NCI-H748 treated with DMSO at 0.1 percent for 48 hours (cell line): ENCODE measurements around the gene IPPK.
A peak's percentile ranks its signal among the peaks of the same experiment; 100 is the strongest.

Experiments
- DNase-seq: peaks from one replicate; lab custom pipeline; 2025; lab: John Stamatoyannopoulos, UW

Gene IPPK, protein sequence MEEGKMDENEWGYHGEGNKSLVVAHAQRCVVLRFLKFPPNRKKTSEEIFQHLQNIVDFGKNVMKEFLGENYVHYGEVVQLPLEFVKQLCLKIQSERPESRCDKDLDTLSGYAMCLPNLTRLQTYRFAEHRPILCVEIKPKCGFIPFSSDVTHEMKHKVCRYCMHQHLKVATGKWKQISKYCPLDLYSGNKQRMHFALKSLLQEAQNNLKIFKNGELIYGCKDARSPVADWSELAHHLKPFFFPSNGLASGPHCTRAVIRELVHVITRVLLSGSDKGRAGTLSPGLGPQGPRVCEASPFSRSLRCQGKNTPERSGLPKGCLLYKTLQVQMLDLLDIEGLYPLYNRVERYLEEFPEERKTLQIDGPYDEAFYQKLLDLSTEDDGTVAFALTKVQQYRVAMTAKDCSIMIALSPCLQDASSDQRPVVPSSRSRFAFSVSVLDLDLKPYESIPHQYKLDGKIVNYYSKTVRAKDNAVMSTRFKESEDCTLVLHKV

GRCh38 chr9:92669890-92670708 lies at the start of gene IPPK:
Gene IPPK, minus strand, starts transcription at chr9:92670131. Its CDS starts 143 bp downstream, at chr9:92669988.
- DNase-seq: peak; percentile 96

DNA sequence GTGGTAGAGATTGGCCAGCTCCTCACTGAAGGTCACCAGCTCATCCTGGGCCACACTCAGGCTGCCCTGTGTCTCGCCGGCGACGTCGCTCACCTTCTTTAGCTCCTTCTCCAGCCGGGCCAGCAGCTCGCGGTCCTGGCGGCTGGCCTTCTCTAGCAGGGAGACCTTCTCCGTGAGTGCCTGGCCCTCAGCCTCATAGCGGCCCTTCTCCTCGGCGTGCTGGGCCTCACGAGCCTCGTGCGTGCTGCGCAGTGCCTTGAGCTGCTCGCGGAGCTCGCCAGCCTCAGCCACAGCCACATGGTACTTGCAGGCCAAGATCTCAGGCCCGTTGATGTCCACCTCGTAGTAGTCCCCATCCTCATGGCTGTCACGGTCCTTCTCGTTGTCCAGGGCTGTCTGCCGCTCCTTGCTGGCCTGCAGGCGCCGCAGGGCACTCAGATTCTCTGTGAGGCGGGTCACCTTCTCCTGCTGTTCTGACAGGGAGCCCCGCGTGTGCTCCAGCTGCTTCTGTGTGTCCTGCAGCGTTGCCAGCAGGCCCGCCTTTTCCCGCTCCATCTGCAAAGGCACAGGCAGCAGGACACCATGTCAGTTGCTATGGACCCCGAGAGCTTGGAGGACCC lies 49.2 kb upstream of the IPPK start:
- DNase-seq: no peak

GRCh38 chr9:92718086-92719001 lies 48.4 kb upstream of the IPPK start:
- no peak for DNase-seq

DNA sequence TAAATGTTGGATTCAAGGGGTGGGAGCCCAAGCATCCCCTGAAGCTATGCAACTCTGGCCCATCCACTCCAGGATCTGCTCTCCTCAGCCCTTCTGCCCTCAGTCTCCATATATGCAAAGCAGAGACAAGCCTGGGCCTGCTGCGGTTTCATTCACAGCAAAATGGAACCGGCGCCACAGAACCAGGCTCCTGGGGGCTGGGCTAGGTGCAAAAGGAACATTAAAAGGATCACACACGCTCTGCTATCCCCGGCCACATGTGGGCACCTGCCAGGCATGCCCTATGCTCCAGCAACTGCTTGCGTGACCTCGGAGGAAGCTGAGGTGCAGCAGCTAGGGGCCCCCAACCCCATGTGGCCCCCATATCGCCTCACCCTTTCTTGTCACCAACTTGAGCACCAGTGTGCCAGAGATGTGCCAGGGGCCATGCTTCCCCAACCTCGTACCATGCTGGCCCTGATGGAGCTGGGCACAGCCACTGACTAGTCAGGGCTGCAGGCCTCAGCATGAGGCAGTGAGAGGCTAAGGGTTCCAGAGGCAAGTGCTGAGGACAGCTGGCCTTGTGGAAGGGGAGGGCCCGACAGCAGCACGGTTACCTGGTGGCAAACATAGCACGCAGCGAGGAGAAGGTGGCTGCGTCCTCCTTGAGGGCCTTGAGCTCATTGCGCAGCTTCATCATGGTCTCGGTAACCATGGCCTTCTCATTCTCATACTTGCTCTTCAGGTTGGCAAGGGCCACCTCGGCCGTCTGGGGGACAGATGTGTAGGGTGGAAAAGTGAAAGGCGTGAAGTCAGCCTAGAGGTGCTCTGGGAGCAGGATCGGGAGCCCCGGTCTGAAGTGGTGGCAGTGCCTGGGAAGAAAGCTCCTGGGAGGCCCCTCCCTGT lies 47.5 kb upstream of the IPPK start:
- no peak for DNase-seq

DNA sequence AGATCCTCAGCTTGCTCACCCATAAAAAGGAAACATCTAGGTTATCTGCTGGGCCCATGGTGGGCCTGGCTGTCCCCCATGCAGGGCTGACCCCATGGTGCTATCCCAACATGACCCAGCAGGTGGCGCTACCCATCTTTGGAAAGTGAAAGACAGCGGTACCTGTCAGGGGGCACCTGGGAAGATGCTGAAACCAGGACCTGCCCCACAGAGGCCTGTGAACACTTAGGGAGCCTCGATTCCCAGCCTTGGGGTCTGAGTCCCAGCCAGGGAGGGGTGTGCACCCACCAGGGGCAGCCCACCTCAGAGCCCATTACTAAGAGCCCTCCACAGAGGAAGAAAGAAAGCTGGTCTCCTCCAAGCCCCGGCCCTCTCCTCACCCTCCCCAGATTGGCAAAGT lies 46.6 kb upstream of the IPPK start:
- DNase-seq: peak; percentile 22

DNA sequence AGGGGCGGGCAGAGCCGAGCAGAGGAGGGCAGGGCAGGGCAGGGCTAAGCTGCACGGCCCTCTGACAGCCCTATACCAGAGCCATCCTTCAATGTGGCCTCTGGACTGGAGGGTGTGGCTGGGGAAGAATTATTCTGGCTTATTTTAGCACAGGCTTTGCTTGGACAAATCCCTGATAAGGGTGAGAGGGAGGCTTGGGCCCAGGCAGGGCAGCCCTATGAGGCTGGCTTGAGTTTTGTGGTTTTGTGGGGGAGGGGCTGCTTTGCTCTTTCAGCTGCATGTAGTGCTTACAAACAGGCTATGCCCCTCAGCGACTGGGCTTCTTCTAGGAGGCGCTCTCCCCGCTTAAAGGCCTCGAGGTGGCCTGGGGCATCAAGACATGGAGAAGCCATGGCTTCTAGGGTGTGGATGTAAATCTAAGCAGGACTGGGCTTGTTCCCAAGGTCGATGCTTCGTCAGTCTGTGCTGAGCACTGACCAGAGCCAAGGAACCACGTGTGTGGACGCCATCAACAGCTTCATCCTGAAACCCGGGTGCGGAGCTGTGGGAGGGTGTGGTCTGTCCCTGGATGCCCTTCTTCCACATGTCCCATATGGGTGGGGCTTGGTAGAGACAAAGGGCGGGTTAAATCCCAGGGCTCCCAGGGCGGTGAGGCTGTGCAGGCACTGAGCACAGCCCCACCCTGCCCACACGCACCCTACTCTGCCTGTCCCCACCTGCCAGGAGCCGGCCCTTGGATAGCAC lies 45.7 kb upstream of the IPPK start:
- no peak for DNase-seq

DNA sequence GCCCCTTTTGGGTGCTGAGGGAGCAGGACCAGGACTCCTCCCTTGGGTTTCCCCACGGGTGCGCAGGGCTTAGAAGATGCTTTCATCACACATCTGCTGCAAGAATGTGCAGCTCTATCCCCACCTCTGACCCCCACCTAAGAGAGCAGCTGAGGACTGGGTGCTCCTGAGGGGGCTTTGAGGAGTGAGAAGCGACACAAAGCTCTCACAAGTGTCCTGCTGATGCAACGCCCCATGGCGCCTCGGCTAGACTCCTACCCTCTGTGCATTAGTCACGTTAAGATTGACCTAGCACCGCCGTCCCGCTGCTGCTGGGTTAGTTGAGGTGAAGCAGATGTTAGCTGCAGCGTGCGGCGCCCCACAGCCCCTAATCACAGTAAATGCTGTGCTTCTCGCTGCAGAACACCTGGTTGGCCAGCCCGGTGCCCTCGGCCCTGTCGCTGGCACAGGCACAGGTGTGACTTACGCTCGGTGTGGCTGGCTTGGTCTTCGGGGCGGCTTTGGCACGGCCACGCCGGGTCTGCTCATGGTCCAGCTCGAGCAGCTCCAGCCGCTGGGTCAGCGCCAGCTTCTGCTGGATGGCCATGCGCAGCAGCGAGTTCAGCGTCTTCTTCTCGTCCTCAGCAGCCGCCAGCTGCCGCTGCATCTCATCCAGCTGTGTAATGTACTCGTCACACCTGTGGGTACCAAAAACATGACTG lies 45.0 kb upstream of the IPPK start:
- DNase-seq: no peak

GRCh38 chr9:92714016-92714415 lies 44.1 kb upstream of the IPPK start:
- no peak for DNase-seq

GRCh38 chr9:92713528-92713927 lies 43.6 kb upstream of the IPPK start:
- no peak for DNase-seq

GRCh38 chr9:92712767-92713166 lies 42.8 kb upstream of the IPPK start:
- no peak for DNase-seq

DNA sequence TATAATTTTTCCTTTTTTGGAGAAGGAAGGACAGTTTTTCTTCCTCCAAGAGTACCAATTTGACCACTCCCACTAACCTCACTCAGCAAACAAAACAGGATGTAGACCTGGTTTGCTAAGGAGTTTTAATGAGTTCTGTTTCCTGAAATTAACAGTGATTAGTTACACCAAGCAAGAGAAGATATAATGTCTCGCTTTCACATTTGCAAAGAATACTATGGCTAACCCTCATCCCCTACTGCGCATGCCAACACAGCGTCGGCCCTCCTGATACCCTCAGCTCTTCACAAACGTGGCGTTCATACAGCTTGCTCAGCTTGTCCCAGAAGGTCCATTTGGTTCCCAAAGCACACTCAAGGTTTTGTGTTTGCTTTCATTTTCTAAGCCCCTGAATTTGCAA lies 41.9 kb upstream of the IPPK start:
- no peak for DNase-seq

DNA sequence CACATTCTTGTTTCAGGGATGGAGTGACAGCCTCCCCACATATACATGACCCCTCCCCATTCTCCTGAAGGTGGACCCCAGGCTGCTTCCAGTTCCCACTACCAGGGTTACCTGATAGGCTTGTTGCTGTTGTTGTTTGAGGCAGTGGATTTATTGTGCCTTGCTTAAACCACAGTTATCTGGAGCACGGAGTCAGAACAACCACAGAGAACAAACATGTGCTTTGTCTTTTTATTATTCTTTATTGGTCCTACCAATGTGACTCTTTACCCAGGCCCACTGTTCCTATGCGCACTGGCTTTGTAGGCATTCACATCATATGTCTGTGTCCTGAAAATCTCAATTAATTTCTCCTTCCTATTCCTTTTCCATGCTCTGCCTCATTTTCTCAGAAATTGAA lies 41.2 kb upstream of the IPPK start:
- DNase-seq: no peak

GRCh38 chr9:92710368-92710767 lies 40.4 kb upstream of the IPPK start:
- DNase-seq: no peak

DNA sequence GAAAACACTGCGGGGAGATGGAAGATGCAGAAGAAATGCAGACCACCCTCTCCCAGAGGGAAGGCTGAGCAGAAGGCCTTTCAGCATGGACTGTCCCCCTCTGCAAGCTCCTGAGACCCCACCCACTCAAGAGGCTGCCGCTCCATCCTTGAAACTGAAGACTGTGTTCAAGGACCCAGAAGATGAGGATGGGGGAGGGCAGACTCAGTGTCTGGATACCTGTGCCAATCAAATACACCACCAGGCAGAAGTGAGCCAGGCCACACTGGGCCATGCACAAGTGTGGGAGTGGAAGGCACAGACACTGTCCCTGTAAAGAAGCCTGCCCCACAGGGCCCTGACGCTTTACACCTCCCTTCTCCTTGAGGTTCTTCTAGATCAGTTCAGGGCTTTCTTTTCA lies 40.0 kb upstream of the IPPK start:
- no peak for DNase-seq

DNA sequence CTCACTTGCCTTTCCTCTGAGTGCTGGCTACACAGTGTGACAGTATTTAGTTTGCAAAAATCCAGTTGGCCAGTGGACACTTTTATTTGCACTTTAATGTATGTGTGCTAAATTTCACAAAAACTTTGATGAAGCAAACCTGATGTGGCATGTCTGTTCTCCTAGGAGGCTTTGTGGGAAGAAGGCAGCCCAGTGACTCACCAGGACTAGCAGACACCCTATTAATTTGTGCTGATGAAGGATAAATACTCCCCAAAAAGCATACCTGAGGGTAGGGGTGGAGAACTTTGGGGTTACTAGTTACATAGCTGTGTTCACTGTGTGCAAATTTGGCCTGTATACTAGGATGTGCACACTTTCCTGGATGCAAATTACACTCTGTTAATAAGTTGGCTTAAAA lies 39.3 kb upstream of the IPPK start:
- no peak for DNase-seq

DNA sequence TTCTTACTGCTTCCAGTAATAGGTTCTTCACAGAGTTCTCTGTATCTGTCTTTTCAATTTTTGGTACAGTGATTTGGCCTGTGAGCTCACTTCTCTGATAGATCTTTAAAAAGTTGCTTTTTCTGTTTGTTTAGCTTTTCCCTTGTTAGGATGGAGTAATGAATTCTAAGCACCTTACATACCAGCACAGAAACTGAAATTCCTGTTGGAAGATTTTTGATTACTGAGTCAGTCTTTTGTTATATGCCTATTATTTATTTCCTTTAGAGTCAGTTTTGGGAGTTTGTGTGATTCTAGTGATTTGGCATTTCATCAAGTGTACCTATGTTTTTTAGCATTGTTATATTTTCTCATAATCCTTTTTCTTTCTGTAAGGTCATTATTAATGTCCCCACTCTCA lies 37.6 kb upstream of the IPPK start:
- DNase-seq: no peak

DNA sequence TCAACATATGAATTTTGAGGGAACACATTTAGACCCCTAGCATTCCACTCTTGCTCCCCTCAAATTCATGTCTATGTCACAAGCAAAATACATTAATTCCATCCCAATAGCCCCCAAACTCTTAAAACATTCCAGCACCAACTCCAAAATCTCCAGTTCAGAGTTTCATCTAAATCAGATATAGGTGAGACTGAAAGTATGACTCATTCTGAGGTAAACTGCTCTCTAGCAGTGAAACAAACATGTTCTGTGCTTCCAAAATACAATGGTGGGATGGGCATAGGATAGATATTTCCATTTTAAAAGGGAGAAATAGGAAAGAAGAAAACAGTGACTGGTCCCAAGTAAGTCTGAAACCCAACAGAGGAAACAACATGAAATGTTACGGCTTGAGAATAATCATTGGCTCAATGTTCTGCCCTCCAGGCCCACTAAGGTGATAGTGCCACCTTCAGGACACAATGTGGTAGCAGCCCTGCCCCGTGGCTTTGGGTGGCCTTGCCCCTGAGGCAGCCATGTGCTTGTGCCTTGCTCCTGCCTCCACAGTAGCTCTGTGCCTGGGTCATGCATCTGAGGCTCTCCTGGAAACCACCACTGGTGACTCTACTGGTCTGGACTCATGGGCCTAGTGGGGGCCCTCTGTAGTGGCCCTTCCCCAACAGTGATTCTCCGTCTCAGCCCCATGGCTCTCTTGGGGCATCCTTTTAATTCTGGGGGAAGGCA lies 36.4 kb upstream of the IPPK start:
- no peak for DNase-seq

GRCh38 chr9:92704528-92704927 lies 34.6 kb upstream of the IPPK start:
- no peak for DNase-seq

GRCh38 chr9:92696619-92697018 lies 26.7 kb upstream of the IPPK start:
- no peak for DNase-seq
